ENCODE measurements around the gene FAM181A.

- TF ChIP-seq CTCF (optimal IDR thresholded peaks at IDR 0.05 in 1 of 3, IDR thresholded peaks at IDR 0.05 in 1 of 3, conservative IDR thresholded peaks at IDR 0.05 in 1 of 3; ENCODE audit: extremely low read depth in 1 of 3, insufficient read depth in 2 of 3, low read length in 3 of 3) = no peak
- TF ChIP-seq EZH2 (IDR thresholded peaks at IDR 0.05; ENCODE audit: low read length) = no peak
These were observed 33.8 kb downstream of the FAM181A start for GRCh38 chr14:93960774-93961438.

Measured in keratinocyte (primary cell).